Epithelial cell of esophagus (primary cell): ENCODE results near the gene SLC38A1.
"Not testable (repeated sequence)": the region's sequence is repeated elsewhere in the genome, so short reads cannot be mapped to it uniquely, and the experiment has no call there.

Experiments used
- DNase-seq: peaks from one replicate; pipeline ENCODE4 v3.0.0; 2010; ENCODE audit warnings: low read depth
- H3K4me3 ChIP-seq: 2 replicates; pipeline ENCODE4 v1.5.1; 2011; ENCODE audit warnings: mild to moderate bottlenecking, low read length, control low read depth
- TF ChIP-seq, protein P1 (sequence below): IDR thresholded peaks from 2 replicates; pipeline ENCODE4 v1.5.1; 2011; ENCODE audit warnings: low read depth, mild to moderate bottlenecking, low read length, control low read depth, inconsistent platforms; ENCODE audit not compliant: insufficient read depth; ENCODE audit errors: missing control alignments

Gene SLC38A1

DNA sequence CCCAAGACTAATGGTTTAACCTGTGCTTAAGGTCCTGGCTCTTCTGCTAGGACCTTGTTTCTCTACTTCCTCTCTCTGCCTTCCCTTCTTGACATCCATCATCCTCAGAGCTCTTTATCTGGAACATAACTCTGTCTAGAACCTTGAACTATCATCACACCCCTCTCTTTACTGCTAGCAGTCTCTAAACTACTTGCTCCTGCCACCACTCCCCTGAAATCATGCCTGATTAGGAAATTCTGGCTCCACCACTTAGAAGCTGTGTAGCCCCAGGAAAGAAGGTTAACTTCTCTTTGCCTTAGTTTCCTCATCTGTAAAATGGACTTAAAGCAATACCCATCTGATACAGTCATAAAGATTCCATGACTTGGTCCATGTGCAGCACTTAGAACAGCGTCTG, 9.1 kb downstream of the SLC38A1 start:
- H3K4me3 ChIP-seq: no peak overlapping the region
- TF ChIP-seq, protein P1, sequence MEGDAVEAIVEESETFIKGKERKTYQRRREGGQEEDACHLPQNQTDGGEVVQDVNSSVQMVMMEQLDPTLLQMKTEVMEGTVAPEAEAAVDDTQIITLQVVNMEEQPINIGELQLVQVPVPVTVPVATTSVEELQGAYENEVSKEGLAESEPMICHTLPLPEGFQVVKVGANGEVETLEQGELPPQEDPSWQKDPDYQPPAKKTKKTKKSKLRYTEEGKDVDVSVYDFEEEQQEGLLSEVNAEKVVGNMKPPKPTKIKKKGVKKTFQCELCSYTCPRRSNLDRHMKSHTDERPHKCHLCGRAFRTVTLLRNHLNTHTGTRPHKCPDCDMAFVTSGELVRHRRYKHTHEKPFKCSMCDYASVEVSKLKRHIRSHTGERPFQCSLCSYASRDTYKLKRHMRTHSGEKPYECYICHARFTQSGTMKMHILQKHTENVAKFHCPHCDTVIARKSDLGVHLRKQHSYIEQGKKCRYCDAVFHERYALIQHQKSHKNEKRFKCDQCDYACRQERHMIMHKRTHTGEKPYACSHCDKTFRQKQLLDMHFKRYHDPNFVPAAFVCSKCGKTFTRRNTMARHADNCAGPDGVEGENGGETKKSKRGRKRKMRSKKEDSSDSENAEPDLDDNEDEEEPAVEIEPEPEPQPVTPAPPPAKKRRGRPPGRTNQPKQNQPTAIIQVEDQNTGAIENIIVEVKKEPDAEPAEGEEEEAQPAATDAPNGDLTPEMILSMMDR: no peak
- DNase-seq: no peak

DNA sequence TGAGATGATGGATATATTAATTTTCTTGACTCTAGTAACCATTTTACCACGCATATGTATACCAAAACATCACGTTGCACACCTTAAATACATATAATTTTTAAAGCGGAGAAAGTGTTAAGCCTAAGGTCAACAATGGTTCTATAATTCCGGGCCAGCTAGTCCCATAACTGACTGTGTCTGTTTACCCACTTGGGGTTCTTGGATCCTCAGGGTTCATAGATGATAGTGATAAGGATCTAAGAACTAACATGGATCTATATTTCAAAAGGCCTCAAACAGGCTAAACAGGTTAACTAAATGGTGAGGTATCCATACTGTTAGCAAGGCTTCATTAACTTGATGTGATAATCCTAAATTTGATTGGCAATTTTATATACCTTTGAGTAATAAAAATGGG, 9.8 kb downstream of the SLC38A1 start:
- TF ChIP-seq, protein P1: no peak
- no peak overlapping the region for H3K4me3 ChIP-seq
- no peak for DNase-seq

DNA sequence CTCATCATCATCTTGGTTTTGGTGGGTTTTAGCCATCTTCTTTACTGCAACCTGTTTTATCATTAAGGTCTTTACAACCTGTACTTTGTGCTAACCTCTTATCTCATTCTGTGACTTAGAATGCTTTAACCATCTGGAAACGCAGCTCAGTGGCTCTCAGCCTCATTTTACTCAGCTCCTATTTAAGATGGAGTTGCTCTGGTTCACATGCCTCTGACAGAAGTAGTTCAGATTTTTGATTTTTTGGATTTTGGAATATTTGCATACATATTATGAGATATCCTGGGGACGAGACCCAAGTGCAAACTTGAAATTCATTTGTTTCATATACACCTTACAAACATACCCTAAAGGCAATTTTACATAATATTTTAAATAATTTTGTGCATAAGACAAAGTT, 10.7 kb downstream of the SLC38A1 start:
- DNase-seq: no peak
- H3K4me3 ChIP-seq: no peak overlapping the region
- TF ChIP-seq, protein P1: no peak

DNA sequence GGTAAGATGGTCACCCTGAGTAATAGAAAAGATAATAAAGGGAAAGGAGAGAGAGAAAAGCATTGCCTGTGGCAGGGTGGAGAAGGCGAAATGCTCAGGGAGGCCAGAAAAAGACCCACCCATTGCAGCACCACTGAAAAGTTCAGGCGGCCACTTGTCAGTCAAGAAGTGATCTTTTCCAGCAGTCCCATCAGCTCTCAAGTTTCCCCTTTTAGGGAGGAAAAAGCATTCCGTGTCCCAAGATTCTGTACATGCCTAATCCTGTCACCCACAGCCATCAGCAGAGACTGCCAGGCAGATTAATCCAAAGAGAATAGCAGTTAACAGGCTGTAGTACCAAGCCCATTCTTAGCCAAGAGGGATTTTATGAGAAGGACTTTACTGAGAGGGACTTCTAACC, 11.9 kb downstream of the SLC38A1 start:
- TF ChIP-seq, protein P1: no peak

GRCh38 chr12:46253544-46254162, 15.2 kb downstream of the SLC38A1 start:
- TF ChIP-seq, protein P1: no peak
- no peak for DNase-seq
- H3K4me3 ChIP-seq: no peak overlapping the region

More for the DNA sequence above, 11.9 kb downstream of the SLC38A1 start:
- H3K4me3 ChIP-seq: no peak overlapping the region
- no peak for DNase-seq

- DNase-seq: not testable (repeated sequence)
Measured at GRCh38 chr12:46251994-46252393, 16.8 kb downstream of the SLC38A1 start.

GRCh38 chr12:46249960-46250359, 18.9 kb downstream of the SLC38A1 start:
- not testable (repeated sequence) for DNase-seq, H3K4me3 ChIP-seq

More at GRCh38 chr12:46251994-46252393, 16.8 kb downstream of the SLC38A1 start:
- not testable (repeated sequence) for H3K4me3 ChIP-seq

DNA sequence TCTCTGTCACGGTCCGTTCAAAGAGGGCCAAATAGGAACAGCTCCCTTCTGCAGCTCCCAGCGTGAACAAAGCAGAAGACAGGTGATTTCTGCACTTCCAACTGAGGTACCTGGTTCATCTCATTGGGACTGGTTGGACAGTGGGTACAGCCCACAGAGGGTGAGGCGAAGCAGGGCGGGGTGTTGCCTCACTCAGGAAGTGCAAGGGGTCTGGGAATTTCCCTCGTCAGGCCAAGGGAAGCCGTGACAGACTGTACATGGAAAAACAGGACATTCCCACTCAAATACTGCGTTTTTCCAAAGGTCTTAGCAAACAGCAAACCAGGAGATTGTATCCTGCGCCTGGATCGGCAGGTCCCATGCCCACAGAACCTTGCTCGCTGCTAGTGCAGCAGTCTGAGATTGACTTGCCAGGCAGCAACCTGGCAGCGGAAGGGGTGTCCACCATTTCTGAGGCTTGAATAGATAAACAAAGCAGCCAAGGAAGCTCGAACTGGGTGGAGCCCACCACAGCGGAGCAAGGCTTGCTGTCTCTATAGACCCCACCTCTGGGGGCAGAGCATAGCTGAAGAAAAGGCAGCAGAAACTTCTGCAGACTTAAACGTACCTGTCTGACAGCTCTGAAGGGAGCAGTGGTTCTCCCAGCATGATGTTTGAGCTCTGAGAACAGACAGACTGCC, 22.7 kb downstream of the SLC38A1 start:
- DNase-seq: no peak
- H3K4me3 ChIP-seq: no peak overlapping the region
- TF ChIP-seq, protein P1: no peak
